ENCODE results near the gene WDR31.
"Not testable (repeated sequence)": the region's sequence is repeated elsewhere in the genome, so short reads cannot be mapped to it uniquely, and the experiment has no call there.

WDR31 gene

DNA sequence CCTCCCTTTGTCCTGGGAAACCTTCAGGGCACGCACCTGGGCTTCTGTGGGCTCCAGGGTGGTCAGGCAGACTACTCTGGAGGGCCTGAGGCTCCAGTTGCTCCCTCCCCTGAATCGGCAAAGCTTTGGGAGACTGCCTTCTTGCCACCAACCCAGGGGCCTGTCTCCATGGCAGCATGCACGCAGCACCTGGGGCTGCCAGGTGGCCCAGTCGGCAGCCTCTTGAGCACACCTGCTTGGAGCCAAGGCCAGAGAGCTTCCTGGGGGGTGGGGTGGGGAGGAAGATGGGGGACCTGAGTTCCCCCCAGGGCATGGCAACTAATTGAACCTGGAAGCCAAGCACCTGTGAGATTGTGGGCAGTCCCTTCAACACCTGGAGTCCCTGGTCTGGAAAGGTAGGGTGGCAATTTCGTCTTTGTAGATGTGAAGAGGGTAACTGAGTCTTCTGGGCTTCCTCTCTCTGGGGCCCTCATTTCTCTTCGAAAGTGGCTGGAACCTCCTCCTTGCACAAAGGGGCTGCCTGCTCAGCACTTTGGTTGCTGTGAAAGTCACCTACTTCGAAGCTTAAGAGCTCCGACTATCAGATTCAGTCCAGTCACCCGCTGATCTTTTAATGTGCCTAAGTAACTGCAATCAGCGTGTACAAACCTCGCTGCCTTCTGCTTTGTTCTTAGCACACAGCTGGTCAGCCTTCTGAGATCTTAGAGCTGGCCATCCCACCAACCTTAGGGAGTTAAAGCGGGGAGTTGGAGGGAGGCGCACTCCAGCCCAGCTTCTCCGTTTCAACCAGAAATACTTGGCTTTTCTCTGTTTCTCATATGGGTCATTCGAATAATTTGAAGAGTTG is 40.9 kb downstream of the WDR31 start:
- in situ Hi-C loops (cut with MboI; ENCODE audit: low sequenced_read_pairs): no loop called here

GRCh38 chr9:113298311-113298710 is 41.8 kb downstream of the WDR31 start:
- in situ Hi-C loops (cut with MboI; ENCODE audit: low sequenced_read_pairs): no loop called here

GRCh38 chr9:113296796-113297558 is 43.1 kb downstream of the WDR31 start:
- in situ Hi-C loops (cut with MboI; ENCODE audit: low sequenced_read_pairs): no loop called here

- in situ Hi-C loops (cut with MboI; ENCODE audit: low sequenced_read_pairs): not testable (repeated sequence)
These were observed 43.8 kb downstream of the WDR31 start for GRCh38 chr9:113296247-113296646.

GRCh38 chr9:113293285-113293878 is 46.7 kb downstream of the WDR31 start:
- in situ Hi-C loops (cut with MboI; ENCODE audit: low sequenced_read_pairs): no loop called here

- in situ Hi-C loops (cut with MboI; ENCODE audit: low sequenced_read_pairs): no loop called here
These were observed 49.9 kb downstream of the WDR31 start for GRCh38 chr9:113290052-113290607.

DNA sequence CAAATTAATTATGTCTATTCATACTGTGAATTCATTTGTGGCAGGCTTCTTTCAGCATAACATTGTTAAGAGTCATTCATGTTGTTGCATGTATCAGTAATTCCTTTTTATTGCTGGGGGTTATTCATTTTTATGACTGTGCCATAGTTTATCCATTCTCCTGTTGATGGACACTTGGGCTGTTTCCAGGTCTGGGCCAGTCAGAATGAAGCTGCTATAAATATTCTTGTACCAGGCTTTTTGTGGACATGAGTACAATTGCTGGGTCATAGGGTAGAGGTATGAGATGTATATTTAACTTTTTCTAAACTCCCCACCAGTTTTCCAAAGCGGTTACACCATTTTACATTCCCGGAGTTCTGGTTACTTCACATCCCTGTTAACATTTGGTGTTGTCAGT is 51.0 kb downstream of the WDR31 start:
- in situ Hi-C loops (cut with MboI; ENCODE audit: low sequenced_read_pairs): no loop called here

DNA sequence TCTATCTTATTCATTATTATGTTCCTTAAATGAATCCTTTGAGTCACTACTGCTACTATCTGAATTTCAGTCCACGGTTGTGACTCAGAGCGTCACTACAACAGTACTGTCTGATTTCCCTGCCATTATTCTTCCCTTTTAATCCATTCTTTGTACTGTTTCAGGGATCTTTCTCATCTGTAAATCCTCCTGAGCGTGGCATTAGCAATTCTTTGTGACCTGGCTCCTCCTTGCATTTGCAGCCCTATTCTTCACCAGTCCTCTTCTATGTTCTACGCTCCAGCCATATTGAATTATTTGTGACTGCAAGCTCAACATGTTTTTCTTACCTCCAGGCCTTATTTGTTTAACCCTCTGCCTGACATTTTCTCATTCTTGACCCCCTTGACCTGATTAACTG is 58.7 kb downstream of the WDR31 start:
- in situ Hi-C loops (cut with MboI; ENCODE audit: low sequenced_read_pairs): no loop called here

GRCh38 chr9:113278840-113279239 is 61.2 kb downstream of the WDR31 start:
- in situ Hi-C loops (cut with MboI; ENCODE audit: low sequenced_read_pairs): no loop called here

DNA sequence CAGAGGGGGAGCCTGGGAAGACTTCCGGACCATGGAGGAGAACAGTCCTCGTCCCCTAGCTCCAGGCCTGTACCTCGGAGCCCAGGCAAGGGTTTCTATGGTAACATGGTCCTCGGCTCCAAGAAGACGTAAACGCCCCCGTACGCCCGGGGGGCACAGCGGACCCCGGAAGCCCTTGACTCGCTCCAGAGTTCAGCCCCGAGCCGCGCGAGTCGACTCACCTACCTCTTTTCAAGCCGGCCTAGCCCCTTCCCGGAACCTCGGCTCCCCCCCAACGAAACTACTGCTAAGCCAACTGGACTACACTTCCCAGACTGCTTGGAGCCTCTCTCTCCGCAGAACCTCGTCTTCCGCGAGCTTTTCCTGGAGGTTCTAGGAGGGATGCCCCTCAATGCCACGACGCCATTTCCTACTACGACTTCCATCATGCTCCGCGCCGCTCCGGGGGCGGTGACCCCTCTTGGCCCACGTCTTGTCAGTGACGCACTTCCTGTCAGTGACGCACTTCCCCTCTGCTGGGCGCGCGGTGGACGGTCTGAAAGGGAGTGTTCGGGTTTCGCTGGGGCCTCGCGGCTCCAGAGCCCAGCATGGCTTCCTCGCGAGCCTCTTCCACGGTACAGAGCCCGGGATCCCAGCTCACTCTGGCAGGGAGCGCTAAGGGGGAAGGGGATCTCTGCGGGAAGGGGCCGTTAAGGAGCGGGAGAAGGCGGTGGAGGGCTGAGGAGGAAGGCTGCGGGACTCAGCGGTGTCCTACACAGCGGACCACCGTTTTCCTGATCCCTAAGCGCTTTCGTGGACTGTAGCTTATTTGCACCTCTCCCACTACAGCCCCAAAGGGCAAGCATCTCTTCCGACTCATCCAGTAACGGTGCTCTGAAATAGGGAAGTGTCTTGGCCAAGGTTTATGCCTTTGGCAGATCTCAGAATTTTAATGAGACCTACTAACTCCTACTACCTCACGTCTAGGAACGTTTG is 64.6 kb downstream of the WDR31 start, which contains the start of the genes CDC26 and PRPF4:
Gene CDC26, minus strand, starts transcription at position 416 of the 975 bp plus-strand sequence. CDS start 3,065 bp downstream, outside the sequence.
Gene PRPF4, plus strand, starts transcription at position 502 of the 975 bp plus-strand sequence. Its CDS starts 86 bp downstream, at position 588.
- in situ Hi-C loops (cut with MboI; ENCODE audit: low sequenced_read_pairs): no loop called here

DNA sequence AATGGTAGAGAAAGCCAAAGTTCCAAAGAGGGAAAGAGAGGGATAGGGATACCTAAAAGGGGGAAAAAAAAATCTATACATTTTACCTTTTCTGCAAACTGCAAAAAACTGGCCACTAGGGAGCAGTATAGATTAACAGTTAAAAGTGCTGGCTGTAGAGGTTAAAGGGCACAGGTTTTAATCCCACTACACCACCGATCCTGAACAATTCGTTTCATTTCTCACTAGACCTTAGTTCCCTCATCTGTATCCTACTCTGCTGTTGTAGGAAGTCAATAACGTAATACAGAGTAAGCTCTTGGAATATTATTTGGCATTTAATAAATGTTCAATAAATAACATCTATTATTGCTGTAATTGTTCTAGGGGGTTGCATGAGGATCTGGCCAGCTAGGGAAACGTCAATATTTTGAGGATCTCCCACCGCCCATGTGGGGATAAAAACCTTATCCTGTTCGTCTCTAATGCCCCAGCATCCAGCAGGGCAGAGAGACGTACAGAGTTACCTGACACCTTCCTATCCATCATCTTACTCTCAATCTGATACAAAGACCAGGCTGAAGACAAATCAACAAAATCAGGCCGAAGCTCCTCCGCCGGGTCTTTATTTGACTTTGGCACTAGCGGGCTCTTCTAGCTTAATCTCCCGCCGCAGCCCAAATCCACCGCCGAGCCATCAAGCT is 65.5 kb downstream of the WDR31 start:
- in situ Hi-C loops (cut with MboI; ENCODE audit: low sequenced_read_pairs): no loop called here

DNA sequence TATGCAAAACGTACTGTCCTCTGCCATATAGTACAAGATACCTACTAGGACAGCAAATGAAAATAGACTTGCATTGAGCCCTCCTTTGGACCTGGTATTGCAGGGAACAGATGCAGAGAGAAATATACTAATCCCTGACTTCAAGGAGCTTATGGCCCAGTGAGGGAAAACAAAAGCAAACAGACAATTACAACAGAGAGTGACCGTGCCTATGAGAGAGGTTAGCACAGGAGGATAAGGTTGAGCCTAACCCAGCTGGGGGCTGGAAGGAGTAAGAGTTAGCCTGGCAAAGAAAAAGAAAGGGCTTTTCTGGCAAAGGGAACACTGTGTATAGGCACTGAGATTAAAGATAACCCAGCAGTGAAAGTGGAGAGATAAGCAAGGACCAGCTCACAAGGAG is 70.2 kb downstream of the WDR31 start:
- in situ Hi-C loops (cut with MboI; ENCODE audit: low sequenced_read_pairs): no loop called here

DNA sequence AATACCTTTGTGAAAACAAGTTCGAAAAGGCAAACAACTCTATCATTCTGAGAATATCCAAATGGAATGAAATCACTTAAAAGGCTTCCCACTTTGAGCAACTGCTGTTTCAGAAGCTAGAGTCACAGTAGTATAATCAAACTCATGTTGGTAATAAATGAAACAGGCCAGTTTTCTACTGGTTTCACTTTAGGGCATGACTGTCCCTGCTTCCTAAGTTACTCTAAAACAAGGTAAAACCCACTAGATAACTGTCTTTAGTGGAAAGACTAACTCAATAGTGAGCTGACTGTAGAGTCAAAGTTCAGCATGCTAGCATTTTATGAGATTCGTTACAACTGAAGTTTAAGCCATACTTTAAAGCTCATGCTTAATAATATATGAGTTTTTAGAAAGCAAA is 70.7 kb downstream of the WDR31 start:
- in situ Hi-C loops (cut with MboI; ENCODE audit: low sequenced_read_pairs): no loop called here

GRCh38 chr9:113267911-113268566 is 72.0 kb downstream of the WDR31 start:
- in situ Hi-C loops (cut with MboI; ENCODE audit: low sequenced_read_pairs): no loop called here

DNA sequence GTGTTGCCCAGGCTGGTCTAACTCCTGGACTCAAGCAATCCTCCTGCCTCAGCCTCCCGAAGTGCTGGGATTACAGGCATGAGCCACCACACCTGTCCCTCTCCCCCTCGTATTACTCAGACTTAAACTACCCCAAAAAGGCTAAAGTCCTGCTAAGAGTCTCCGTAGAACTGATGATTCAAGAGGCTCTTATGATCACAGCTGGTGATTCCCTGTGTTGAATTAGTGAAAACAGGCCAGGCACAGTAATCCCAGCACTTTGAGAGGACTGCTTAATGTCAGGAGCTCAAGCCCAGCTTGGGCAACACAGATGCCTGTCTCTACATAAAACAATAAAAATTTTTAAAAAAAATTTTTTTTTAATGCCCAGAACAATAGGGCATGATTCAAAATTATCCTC is 73.9 kb downstream of the WDR31 start:
- in situ Hi-C loops (cut with MboI; ENCODE audit: low sequenced_read_pairs): no loop called here
